HEK293 (cell line): ENCODE measurements around the gene TSC22D2.
A peak's percentile ranks its signal among the peaks of the same experiment; 100 is the strongest.

Experiments used
- AEBP2 ChIP-seq: fragments of 450-650 bp; formaldehyde crosslinking; IDR thresholded peaks from 2 replicates; pipeline ENCODE4 v1.5.1; 2016; ENCODE audit warnings: missing biosample characterization, missing genetic modification characterization, borderline replicate concordance
- BCL11B ChIP-seq: fragments of 450-650 bp; formaldehyde crosslinking; IDR thresholded peaks from 2 replicates; pipeline ENCODE4 v1.5.1; 2016; ENCODE audit warnings: low read depth, missing biosample characterization, missing genetic modification characterization
- ZBTB1 ChIP-seq: fragments of 450-650 bp; formaldehyde crosslinking; IDR thresholded peaks from 2 replicates; pipeline ENCODE4 v1.5.1; 2016; ENCODE audit warnings: missing biosample characterization, missing genetic modification characterization
- ZBTB20 ChIP-seq: fragments of 450-650 bp; formaldehyde crosslinking; IDR thresholded peaks from 2 replicates; pipeline ENCODE4 v1.5.1; 2016; ENCODE audit warnings: missing biosample characterization, missing genetic modification characterization
- ZBTB48 ChIP-seq: fragments of 450-650 bp; formaldehyde crosslinking; IDR thresholded peaks from 2 replicates; pipeline ENCODE4 v1.5.1; 2016; ENCODE audit warnings: missing biosample characterization, missing genetic modification characterization
- ZBTB8A ChIP-seq: fragments of 450-650 bp; formaldehyde crosslinking; IDR thresholded peaks from 2 replicates; pipeline ENCODE4 v1.5.1; 2016; ENCODE audit warnings: missing biosample characterization, missing genetic modification characterization
- ZFP37 ChIP-seq: fragments of 450-650 bp; formaldehyde crosslinking; IDR thresholded peaks from 2 replicates; pipeline ENCODE4 v1.5.1; 2016; ENCODE audit warnings: missing biosample characterization, missing genetic modification characterization
- ZNF26 ChIP-seq: fragments of 450-650 bp; formaldehyde crosslinking; IDR thresholded peaks from 2 replicates; pipeline ENCODE4 v1.5.1; 2016; ENCODE audit warnings: missing biosample characterization, missing genetic modification characterization
- ZNF274 ChIP-seq, 2 experiments: fragments of 200-500 bp in 1 of 2; fragments of 450-650 bp in 1 of 2; sonication (Bioruptor generic) in 1 of 2; formaldehyde crosslinking in 1 of 2; IDR thresholded peaks; 2 replicates each; pipeline versions ENCODE4 v1.5.1 to v1.6.1; 2014 to 2016; ENCODE audit warnings: borderline replicate concordance in 1 of 2, inconsistent platforms in 1 of 2, low read length in 1 of 2, missing biosample characterization in 1 of 2, missing genetic modification characterization in 1 of 2
- ZNF280D ChIP-seq: fragments of 450-650 bp; formaldehyde crosslinking; IDR thresholded peaks from 2 replicates; pipeline ENCODE4 v1.5.1; 2016; ENCODE audit warnings: missing biosample characterization, missing genetic modification characterization
- ZNF335 ChIP-seq: fragments of 450-650 bp; formaldehyde crosslinking; conservative IDR thresholded peaks from 2 replicates; pipeline ENCODE4 v1.5.1; 2016; ENCODE audit warnings: missing biosample characterization, missing genetic modification characterization
- ZNF423 ChIP-seq: fragments of 450-650 bp; formaldehyde crosslinking; IDR thresholded peaks from 2 replicates; pipeline ENCODE4 v1.5.1; 2016; ENCODE audit warnings: missing biosample characterization, missing genetic modification characterization
- ZNF433 ChIP-seq: fragments of 450-650 bp; formaldehyde crosslinking; IDR thresholded peaks from 2 replicates; pipeline ENCODE4 v1.5.1; 2016; ENCODE audit warnings: missing biosample characterization, missing genetic modification characterization, low read depth
- ZNF48 ChIP-seq: fragments of 450-650 bp; formaldehyde crosslinking; IDR thresholded peaks from 2 replicates; pipeline ENCODE4 v1.5.1; 2016; ENCODE audit warnings: missing biosample characterization, missing genetic modification characterization
- ZNF501 ChIP-seq: fragments of 450-650 bp; formaldehyde crosslinking; IDR thresholded peaks from 2 replicates; pipeline ENCODE4 v1.5.1; 2016; ENCODE audit warnings: missing biosample characterization, missing genetic modification characterization
- ZNF514 ChIP-seq: fragments of 450-650 bp; formaldehyde crosslinking; IDR thresholded peaks from 2 replicates; pipeline ENCODE4 v1.5.1; 2016; ENCODE audit warnings: missing biosample characterization, missing genetic modification characterization
- ZNF561 ChIP-seq: fragments of 450-650 bp; IDR thresholded peaks from 2 replicates; pipeline ENCODE4 v1.5.1; 2018; ENCODE audit warnings: missing biosample characterization, missing genetic modification characterization, borderline replicate concordance
- ZNF585B ChIP-seq: fragments of 450-650 bp; formaldehyde crosslinking; IDR thresholded peaks from 2 replicates; pipeline ENCODE4 v1.5.1; 2016; ENCODE audit warnings: missing biosample characterization, missing genetic modification characterization
- ZNF610 ChIP-seq: fragments of 450-650 bp; formaldehyde crosslinking; IDR thresholded peaks from 2 replicates; pipeline ENCODE4 v1.5.1; 2016; ENCODE audit warnings: missing biosample characterization, missing genetic modification characterization, borderline replicate concordance
- ZNF626 ChIP-seq: fragments of 450-650 bp; sonication (Bioruptor Pico); formaldehyde crosslinking; IDR thresholded peaks from 2 replicates; pipeline ENCODE4 v1.5.1; 2018; ENCODE audit warnings: missing biosample characterization, missing genetic modification characterization, inconsistent platforms
- ZNF777 ChIP-seq: fragments of 450-650 bp; formaldehyde crosslinking; IDR thresholded peaks from 2 replicates; pipeline ENCODE4 v1.5.1; 2017; ENCODE audit warnings: missing biosample characterization, missing genetic modification characterization, borderline replicate concordance
- ZSCAN23 ChIP-seq: fragments of 450-650 bp; formaldehyde crosslinking; IDR thresholded peaks from 2 replicates; pipeline ENCODE4 v1.5.1; 2016; ENCODE audit warnings: missing biosample characterization, missing genetic modification characterization
- TF ChIP-seq, protein P1 (sequence below): fragments of 450-650 bp; formaldehyde crosslinking; IDR thresholded peaks from 2 replicates; pipeline ENCODE4 v1.5.1; 2017; ENCODE audit warnings: missing biosample characterization, missing genetic modification characterization
- TF ChIP-seq, protein P2 (sequence below): fragments of 450-650 bp; formaldehyde crosslinking; IDR thresholded peaks from 2 replicates; pipeline ENCODE4 v1.5.1; 2016; ENCODE audit warnings: missing biosample characterization, missing genetic modification characterization
- TF ChIP-seq, protein P3 (sequence below): fragments of 450-650 bp; formaldehyde crosslinking; IDR thresholded peaks from 2 replicates; pipeline ENCODE4 v1.5.1; 2016; ENCODE audit warnings: missing biosample characterization, missing genetic modification characterization

TSC22D2 gene

DNA sequence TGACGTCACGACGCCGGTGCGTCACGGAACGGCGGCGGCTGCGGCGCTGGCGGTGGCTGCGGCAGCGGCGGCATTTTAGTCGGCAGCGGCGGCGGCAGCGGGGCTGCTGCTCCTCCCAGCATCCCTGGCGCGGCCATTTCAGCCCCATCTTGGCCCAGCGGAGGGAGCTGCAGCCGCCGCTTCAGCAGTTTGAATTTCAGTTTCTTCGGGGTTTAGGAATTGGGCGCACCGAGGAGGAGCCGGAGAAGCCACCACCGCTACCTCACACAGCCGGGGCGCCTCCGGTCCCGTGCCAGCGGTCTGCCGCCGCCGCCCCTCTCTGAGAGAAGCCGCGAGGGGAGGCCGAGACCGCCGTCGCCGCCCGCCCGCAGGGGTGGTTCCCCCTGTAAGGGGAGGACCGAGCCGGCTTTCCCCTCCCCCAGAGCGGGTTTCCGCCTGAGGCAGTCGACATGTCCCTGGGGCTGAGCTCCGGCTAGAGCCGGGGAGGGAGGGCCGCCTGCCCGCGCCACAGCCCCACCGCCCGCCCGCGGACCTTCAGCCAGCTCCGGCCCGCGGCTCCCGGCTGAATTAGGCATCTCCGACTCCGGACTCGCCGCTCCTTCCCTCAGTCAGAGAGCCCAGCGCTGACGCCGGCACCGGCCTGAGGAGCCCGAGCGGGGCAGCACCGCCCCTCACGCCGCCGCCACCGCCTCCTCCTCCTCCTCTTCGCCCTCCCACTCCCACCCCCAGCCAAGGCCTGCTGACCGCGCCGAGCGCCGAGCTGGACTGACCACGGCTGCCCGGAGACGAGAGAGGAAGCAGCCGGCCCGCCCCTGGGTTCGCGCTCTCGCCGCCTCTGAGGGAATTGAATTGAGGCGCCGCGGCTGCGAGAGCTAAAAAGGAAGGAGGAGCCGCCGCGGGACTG lies at the start of gene TSC22D2 (continued):
- TF ChIP-seq, protein P1, sequence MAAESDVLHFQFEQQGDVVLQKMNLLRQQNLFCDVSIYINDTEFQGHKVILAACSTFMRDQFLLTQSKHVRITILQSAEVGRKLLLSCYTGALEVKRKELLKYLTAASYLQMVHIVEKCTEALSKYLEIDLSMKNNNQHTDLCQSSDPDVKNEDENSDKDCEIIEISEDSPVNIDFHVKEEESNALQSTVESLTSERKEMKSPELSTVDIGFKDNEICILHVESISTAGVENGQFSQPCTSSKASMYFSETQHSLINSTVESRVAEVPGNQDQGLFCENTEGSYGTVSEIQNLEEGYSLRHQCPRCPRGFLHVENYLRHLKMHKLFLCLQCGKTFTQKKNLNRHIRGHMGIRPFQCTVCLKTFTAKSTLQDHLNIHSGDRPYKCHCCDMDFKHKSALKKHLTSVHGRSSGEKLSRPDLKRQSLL (tag by site-specific recombination): no peak
- TF ChIP-seq ZBTB1 (tag by site-specific recombination) (no peak), AEBP2 (no peak), ZNF423 (tag by site-specific recombination) (no peak), ZNF777 (tag by site-specific recombination) (no peak), ZNF335 (tag by site-specific recombination) (peak; percentile 51; the same call in 1 of the 2 replicates), ZSCAN23 (no peak), ZNF585B (tag by site-specific recombination) (no peak), ZBTB48 (tag by site-specific recombination) (no peak; the same call in 1 of the 2 replicates), ZNF610 (tag by site-specific recombination) (0 out of 2 replicates have a peak, but pooled peaks have one; percentile 35), ZBTB8A (peak; percentile 72), ZNF561 (tag by site-specific recombination) (0 out of 2 replicates have a peak, but pooled peaks have one; percentile 67), ZNF501 (no peak), ZNF433 (tag by site-specific recombination) (no peak), ZBTB20 (tag by site-specific recombination) (peak; percentile 34; the same call in 1 of the 2 replicates), ZNF514 (tag by site-specific recombination) (no peak), ZNF280D (tag by site-specific recombination) (no peak), BCL11B (tag by site-specific recombination) (no peak), ZNF48 (tag by site-specific recombination) (no peak), ZNF626 (no peak), ZFP37 (peak; percentile 86; the same call in 1 of the 2 replicates), ZNF274 (IDR thresholded peaks at IDR 0.05; ENCODE audit: low read length) (no peak), ZNF274 (tag by site-specific recombination; IDR thresholded peaks at IDR 0.05; ENCODE audit: borderline replicate concordance) (no peak), ZNF26 (no peak)
- TF ChIP-seq, protein P2, sequence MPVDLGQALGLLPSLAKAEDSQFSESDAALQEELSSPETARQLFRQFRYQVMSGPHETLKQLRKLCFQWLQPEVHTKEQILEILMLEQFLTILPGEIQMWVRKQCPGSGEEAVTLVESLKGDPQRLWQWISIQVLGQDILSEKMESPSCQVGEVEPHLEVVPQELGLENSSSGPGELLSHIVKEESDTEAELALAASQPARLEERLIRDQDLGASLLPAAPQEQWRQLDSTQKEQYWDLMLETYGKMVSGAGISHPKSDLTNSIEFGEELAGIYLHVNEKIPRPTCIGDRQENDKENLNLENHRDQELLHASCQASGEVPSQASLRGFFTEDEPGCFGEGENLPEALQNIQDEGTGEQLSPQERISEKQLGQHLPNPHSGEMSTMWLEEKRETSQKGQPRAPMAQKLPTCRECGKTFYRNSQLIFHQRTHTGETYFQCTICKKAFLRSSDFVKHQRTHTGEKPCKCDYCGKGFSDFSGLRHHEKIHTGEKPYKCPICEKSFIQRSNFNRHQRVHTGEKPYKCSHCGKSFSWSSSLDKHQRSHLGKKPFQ (tag by site-specific recombination): no peak
- TF ChIP-seq, protein P3, sequence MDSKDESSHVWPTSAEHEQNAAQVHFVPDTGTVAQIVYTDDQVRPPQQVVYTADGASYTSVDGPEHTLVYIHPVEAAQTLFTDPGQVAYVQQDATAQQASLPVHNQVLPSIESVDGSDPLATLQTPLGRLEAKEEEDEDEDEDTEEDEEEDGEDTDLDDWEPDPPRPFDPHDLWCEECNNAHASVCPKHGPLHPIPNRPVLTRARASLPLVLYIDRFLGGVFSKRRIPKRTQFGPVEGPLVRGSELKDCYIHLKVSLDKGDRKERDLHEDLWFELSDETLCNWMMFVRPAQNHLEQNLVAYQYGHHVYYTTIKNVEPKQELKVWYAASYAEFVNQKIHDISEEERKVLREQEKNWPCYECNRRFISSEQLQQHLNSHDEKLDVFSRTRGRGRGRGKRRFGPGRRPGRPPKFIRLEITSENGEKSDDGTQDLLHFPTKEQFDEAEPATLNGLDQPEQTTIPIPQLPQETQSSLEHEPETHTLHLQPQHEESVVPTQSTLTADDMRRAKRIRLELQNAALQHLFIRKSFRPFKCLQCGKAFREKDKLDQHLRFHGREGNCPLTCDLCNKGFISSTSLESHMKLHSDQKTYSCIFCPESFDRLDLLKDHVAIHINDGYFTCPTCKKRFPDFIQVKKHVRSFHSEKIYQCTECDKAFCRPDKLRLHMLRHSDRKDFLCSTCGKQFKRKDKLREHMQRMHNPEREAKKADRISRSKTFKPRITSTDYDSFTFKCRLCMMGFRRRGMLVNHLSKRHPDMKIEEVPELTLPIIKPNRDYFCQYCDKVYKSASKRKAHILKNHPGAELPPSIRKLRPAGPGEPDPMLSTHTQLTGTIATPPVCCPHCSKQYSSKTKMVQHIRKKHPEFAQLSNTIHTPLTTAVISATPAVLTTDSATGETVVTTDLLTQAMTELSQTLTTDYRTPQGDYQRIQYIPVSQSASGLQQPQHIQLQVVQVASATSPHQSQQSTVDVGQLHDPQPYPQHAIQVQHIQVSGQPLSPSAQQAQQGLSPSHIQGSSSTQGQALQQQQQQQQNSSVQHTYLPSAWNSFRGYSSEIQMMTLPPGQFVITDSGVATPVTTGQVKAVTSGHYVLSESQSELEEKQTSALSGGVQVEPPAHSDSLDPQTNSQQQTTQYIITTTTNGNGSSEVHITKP (tag by site-specific recombination): 0 out of 2 replicates have a peak, but pooled peaks have one; percentile 48
